Hepatocyte (in vitro differentiated cells): ENCODE results near the gene GPR21.

Experiments
- EZH2 ChIP-seq: fragments of 200-600 bp; sonication (generic); IDR thresholded peaks from 2 replicates; pipeline ENCODE4 v1.6.1; 2016; ENCODE audit warnings: antibody characterized with exemption, mild to moderate bottlenecking, borderline replicate concordance
- EZH2phosphoT487 ChIP-seq: fragments of 200-600 bp; sonication (generic); IDR thresholded peaks from one replicate; pipeline ENCODE4 v1.6.1; 2018; ENCODE audit warnings: antibody characterized with exemption, mild to moderate bottlenecking, low read depth, moderate library complexity; ENCODE audit not compliant: unreplicated experiment, severe bottlenecking
- TF ChIP-seq, protein P1 (sequence below): fragments of 200-600 bp; sonication (generic); IDR thresholded peaks from 2 replicates; pipeline ENCODE4 v1.5.1; 2016; ENCODE audit warnings: antibody characterized with exemption, mild to moderate bottlenecking; ENCODE audit not compliant: poor library complexity

DNA sequence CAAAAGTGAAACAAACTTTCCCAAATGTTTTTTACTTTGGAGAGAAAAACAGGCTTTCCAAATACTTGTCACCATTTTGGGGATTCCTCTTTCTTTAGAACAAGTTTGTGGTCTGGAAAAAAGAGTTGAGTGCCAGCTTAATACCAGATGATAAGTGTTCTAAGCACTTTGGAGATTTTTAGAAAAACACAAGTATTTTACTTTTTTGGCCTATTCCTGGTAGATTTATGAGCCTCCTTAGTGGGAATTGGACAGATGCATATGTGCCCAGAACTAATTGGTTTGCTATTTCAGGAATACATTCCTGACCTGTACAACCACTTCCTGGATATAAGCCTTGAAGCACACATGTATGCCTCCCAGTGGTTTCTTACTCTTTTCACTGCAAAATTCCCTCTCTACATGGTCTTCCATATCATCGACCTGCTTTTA is 40.5 kb downstream of the GPR21 start:
- TF ChIP-seq, protein P1, sequence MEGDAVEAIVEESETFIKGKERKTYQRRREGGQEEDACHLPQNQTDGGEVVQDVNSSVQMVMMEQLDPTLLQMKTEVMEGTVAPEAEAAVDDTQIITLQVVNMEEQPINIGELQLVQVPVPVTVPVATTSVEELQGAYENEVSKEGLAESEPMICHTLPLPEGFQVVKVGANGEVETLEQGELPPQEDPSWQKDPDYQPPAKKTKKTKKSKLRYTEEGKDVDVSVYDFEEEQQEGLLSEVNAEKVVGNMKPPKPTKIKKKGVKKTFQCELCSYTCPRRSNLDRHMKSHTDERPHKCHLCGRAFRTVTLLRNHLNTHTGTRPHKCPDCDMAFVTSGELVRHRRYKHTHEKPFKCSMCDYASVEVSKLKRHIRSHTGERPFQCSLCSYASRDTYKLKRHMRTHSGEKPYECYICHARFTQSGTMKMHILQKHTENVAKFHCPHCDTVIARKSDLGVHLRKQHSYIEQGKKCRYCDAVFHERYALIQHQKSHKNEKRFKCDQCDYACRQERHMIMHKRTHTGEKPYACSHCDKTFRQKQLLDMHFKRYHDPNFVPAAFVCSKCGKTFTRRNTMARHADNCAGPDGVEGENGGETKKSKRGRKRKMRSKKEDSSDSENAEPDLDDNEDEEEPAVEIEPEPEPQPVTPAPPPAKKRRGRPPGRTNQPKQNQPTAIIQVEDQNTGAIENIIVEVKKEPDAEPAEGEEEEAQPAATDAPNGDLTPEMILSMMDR, result no peak
- TF ChIP-seq EZH2 (no peak), EZH2phosphoT487 (no peak)
